GM12864 (cell line): ENCODE measurements around the gene KRTAP10-9.
"Not testable (repeated sequence)": the region's sequence is repeated elsewhere in the genome, so short reads cannot be mapped to it uniquely, and the experiment has no call there.

ENCODE experiments used
- DNase-seq: peaks from one replicate; pipeline ENCODE4 v3.0.0-alpha.2; 2011; ENCODE audit warnings: low read depth
- H3K4me3 ChIP-seq: 2 replicates; pipeline ENCODE4 v1.5.1; 2011; ENCODE audit warnings: mild to moderate bottlenecking, low read depth, low read length, control low read depth
- TF ChIP-seq, protein P1 (sequence below): IDR thresholded peaks from 2 replicates; pipeline ENCODE4 v1.5.1; 2011; ENCODE audit warnings: low read depth, mild to moderate bottlenecking, moderate library complexity, low read length, control low read depth, inconsistent platforms; ENCODE audit errors: missing control alignments

Gene KRTAP10-9

GRCh38 chr21:44656868-44657267 lies 30.0 kb downstream of the KRTAP10-9 start:
- TF ChIP-seq, protein P1, sequence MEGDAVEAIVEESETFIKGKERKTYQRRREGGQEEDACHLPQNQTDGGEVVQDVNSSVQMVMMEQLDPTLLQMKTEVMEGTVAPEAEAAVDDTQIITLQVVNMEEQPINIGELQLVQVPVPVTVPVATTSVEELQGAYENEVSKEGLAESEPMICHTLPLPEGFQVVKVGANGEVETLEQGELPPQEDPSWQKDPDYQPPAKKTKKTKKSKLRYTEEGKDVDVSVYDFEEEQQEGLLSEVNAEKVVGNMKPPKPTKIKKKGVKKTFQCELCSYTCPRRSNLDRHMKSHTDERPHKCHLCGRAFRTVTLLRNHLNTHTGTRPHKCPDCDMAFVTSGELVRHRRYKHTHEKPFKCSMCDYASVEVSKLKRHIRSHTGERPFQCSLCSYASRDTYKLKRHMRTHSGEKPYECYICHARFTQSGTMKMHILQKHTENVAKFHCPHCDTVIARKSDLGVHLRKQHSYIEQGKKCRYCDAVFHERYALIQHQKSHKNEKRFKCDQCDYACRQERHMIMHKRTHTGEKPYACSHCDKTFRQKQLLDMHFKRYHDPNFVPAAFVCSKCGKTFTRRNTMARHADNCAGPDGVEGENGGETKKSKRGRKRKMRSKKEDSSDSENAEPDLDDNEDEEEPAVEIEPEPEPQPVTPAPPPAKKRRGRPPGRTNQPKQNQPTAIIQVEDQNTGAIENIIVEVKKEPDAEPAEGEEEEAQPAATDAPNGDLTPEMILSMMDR: no peak
- no peak overlapping the region for H3K4me3 ChIP-seq
- no peak for DNase-seq

DNA sequence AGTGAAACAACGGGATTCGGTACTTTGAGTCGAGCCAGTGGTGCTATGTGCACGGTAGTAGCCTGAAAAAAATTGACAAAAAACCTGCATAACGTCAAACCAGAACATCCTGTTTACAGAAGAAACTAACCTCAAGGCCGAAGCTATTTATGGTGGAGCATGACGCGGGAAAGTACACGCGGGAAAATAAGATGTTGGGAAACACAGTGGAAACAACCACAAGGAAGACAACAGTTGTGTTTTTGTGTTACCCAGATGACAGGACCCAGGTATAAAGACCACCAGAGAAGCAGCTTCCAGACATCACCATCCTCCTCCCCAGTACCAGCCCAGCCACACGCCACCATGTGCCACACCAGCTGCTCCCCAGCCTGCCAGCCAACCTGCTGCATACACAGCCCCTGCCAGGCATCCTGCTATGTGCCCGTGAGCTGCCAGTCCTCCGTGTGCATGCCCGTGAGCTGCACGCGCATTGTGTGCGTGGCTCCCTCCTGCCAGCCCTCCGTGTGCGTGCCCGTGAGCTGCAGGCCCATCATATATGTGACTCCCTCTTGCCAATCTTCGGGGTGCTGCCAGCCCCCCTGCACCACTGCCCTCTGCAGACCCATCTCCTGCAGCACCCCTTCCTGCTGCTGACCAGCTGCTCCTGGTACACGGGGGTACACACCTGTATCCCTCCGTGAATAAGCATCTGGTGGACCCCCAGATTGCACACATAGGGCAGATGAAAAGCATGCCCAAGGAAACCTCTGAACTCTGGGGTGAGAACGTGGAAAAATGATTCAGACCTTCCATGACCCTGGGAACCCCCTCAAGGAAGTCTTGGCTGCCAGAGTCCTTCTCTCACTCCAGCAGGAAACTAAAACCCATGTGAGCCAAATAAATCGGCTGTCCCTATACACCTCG lies 31.0 kb downstream of the KRTAP10-9 start, which contains the start of gene KRTAP12-3:
KRTAP12-3 (plus strand) TSS at position 298 of the 906 bp plus-strand sequence; CDS start at position 346, 48 bp downstream.
- no peak within 1 kb of the TSS for H3K4me3 ChIP-seq
- TF ChIP-seq, protein P1: no peak
- no peak for DNase-seq

- no peak overlapping the region for H3K4me3 ChIP-seq
- DNase-seq: no peak
- TF ChIP-seq, protein P1: no peak
Measured at GRCh38 chr21:44658541-44658910, 31.6 kb downstream of the KRTAP10-9 start.

- TF ChIP-seq, protein P1: no peak
- no peak overlapping the region for H3K4me3 ChIP-seq
- DNase-seq: no peak
Measured at GRCh38 chr21:44658913-44659595, 32.2 kb downstream of the KRTAP10-9 start.

- H3K4me3 ChIP-seq, DNase-seq: not testable (repeated sequence)
Measured at GRCh38 chr21:44661567-44661966, 34.7 kb downstream of the KRTAP10-9 start.

GRCh38 chr21:44664691-44665090 lies 37.8 kb downstream of the KRTAP10-9 start:
- TF ChIP-seq, protein P1: no peak
- no peak overlapping the region for H3K4me3 ChIP-seq
- no peak for DNase-seq

DNA sequence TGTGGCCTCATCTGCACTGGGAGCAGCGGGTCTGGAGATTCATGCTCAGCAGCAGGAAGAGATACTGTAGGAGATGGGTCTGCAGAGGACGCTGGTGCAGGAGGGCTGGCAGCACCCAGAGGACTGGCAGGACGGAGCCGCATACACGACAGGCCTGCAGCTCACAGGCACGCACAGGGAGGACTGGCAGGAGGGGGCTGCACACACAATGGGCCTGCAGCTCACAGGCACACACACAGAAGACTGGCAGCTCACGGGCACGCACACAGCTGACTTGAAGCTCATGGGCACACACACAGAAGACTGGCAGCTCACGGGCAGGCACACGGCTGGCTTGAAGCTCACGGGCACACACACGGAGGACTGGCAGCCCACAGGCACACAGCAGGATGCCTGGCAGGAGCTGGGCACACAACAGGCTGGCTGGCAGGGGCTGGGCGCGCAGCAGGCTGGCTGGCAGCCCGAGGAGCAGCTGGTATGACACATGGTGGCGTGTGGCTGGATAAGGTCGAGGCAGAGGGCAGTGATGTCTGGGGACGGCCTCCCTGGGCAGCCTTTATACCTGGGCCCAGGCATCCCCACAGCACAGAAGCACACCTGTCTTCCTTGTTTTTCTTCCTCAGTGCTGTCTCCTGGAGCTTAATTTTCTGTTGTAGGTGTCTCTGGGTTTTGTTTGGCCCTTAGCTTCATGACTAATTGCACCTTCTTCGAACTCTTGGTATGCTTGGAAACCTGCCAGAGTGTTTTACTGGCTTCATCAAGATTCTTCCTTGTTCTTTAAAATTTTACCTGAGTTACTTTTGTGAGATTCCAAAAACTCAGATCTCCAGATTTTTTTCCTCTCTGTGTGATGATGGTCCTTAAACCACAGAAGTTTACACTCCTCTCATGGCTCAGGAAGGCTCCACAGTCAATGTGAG lies 39.8 kb downstream of the KRTAP10-9 start, which contains the start of gene KRTAP12-2:
KRTAP12-2 (minus strand) TSS at position 527 of the 920 bp plus-strand sequence; CDS start at position 486, 41 bp downstream.
- no peak within 1 kb of the TSS for H3K4me3 ChIP-seq
- no peak for DNase-seq
- TF ChIP-seq, protein P1: no peak
